ENCODE results near the gene GAREM1. TPM values are rescaled to one million over a fixed set of nuclear protein-coding genes. Genes with fewer than 3 reads are reported as not detected.
A peak's percentile ranks its signal among the peaks of the same experiment; 100 is the strongest.

GAREM1 gene
- total RNA-seq, 6 donors from 2014 or later, result 8.1 to 21.0 (median 13.7) TPM

DNA sequence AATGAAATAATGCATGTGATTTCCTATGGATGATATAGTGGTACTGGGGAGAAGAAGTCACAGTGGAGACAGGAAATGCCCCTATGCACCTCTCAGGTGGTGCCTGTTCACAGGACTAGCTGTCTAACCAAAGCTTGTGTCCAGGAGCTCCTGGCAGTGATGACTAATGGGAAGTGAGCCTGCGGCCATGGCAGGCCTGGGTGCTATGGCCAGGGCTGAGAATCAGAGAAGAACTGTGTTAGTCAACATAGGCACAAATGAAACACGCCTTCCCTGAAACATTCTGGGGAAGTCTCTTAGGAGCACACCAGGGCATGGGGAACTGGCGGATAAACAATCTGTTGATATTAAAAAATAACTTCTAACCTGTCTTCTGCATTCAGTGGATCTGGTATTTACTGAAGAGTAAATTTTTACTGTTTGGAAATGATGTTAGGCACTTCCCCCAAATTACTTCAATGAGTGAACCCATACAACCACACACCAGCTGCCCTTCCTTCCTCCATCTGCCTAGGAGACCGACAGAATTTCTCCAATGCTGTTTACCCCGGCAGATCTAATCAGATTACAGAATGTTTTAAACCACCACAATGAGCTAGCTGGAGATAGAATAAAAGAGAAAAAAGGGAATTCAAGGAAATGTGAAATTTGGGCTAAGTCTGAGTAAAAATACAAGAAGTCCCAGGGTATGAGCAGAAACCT is 213.4 kb downstream of the GAREM1 start:
- no peaks in the 10 kb centered on the region for H3K4me1 ChIP-seq
- WGBS, 2 donors, result 49 to 60% methylated on average over 5 of the region's 5 CpGs
- peak in 1 of 2 donors; percentile 31 for ATAC-seq (ENCODE audit: low FRiP score in 2 of 2)

DNA sequence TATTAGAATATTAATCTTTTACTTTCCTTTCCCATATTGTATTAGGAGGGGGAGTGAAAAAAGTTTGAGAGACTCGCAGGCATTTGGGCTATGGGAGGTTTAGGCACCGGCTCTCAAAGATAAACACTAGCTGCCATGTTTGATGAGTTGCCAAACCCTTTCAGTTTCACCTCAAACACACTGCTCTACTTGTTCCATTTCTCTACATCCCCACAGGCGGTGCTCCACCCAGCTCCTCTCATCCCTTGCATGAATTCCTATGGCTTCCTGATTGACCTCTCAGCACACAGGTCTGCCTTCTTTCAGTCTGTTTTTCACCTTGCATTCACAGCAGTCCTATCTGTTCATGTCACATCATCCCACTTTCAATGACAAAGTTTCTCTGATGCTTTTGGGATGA is 215.1 kb downstream of the GAREM1 start:
- Histone ChIP-seq H3K27ac (no peak overlapping the region), H3K36me3 (no peaks in the 10 kb centered on the region), H3K27me3 (no peaks in the 10 kb centered on the region), H3K4me3 (no peak overlapping the region), H3K9me3 (no peaks in the 10 kb centered on the region), H3K4me1 (no peaks in the 10 kb centered on the region)
- TF ChIP-seq, protein P1, sequence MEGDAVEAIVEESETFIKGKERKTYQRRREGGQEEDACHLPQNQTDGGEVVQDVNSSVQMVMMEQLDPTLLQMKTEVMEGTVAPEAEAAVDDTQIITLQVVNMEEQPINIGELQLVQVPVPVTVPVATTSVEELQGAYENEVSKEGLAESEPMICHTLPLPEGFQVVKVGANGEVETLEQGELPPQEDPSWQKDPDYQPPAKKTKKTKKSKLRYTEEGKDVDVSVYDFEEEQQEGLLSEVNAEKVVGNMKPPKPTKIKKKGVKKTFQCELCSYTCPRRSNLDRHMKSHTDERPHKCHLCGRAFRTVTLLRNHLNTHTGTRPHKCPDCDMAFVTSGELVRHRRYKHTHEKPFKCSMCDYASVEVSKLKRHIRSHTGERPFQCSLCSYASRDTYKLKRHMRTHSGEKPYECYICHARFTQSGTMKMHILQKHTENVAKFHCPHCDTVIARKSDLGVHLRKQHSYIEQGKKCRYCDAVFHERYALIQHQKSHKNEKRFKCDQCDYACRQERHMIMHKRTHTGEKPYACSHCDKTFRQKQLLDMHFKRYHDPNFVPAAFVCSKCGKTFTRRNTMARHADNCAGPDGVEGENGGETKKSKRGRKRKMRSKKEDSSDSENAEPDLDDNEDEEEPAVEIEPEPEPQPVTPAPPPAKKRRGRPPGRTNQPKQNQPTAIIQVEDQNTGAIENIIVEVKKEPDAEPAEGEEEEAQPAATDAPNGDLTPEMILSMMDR (IDR thresholded peaks at IDR 0.05), result no peak
- TF ChIP-seq EP300 (IDR thresholded peaks at IDR 0.05), result no peak
- no peak for TF ChIP-seq POLR2AphosphoS5 (IDR thresholded peaks at IDR 0.05)
- WGBS, 2 donors, result 54 to 62% methylated on average over 3 of the region's 3 CpGs
- no peak for ATAC-seq (ENCODE audit: low FRiP score in 2 of 2)
- DNase-seq, result no peak

More for the DNA sequence above, 213.4 kb downstream of the GAREM1 start:
- no peak for DNase-seq
- no peaks in the 10 kb centered on the region for H3K9me3 ChIP-seq
- TF ChIP-seq POLR2AphosphoS5 (IDR thresholded peaks at IDR 0.05), result no peak
- TF ChIP-seq EP300 (IDR thresholded peaks at IDR 0.05), result no peak
- TF ChIP-seq, protein P1 (IDR thresholded peaks at IDR 0.05), result no peak
- no peak for TF ChIP-seq POLR2A (IDR thresholded peaks at IDR 0.05)
- no peaks in the 10 kb centered on the region for H3K36me3 ChIP-seq
- H3K27ac ChIP-seq, result no peak overlapping the region
- no peaks in the 10 kb centered on the region for H3K27me3 ChIP-seq
- H3K4me3 ChIP-seq, result no peak overlapping the region

DNA sequence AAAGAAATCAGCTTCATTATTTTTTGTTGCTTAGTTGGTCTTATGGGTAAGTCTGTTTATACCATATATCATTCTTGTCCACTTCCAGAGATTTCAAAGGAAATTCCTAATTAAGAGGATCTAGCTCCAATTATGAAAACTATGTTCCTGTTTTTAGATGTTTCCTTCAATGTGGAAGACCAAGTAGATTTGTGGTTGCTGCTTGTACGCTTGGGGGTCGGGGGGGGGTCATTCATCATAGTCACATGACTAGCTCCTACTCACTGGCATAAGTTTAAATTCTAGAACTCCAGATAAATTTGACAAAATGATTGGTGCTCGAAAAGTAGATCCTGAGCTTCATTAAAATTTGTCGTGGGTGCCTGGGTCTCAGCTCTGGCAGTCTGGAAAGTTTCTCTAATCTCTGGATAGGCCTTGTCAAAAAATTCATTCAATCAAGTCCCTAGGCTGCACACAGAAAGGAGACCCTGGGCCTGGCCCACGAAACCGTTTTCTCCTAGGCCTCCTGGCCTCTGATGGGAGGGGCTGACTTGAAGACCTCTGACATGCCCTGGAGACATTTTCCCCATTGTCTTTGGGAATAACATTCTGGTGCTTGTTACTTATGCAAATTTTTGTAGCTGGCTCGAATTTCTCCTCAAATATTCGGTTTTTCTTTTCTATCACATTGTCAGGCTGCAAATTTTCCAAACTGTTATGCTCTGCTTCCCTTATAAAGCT is 218.4 kb downstream of the GAREM1 start:
- Histone ChIP-seq H3K27me3 (no peaks in the 10 kb centered on the region), H3K4me3 (no peak overlapping the region), H3K27ac (no peak overlapping the region), H3K9me3 (no peaks in the 10 kb centered on the region), H3K4me1 (no peaks in the 10 kb centered on the region), H3K36me3 (no peaks in the 10 kb centered on the region)
- TF ChIP-seq POLR2A (IDR thresholded peaks at IDR 0.05), result no peak
- no peak for TF ChIP-seq POLR2AphosphoS5 (IDR thresholded peaks at IDR 0.05)
- TF ChIP-seq, protein P1 (IDR thresholded peaks at IDR 0.05), result no peak
- no peak for TF ChIP-seq EP300 (IDR thresholded peaks at IDR 0.05)
- DNase-seq (no peak), ATAC-seq (ENCODE audit: low FRiP score in 2 of 2) (no peak)
- WGBS, 2 donors, result 62 to 76% methylated on average over 8 of the region's 8 CpGs

DNA sequence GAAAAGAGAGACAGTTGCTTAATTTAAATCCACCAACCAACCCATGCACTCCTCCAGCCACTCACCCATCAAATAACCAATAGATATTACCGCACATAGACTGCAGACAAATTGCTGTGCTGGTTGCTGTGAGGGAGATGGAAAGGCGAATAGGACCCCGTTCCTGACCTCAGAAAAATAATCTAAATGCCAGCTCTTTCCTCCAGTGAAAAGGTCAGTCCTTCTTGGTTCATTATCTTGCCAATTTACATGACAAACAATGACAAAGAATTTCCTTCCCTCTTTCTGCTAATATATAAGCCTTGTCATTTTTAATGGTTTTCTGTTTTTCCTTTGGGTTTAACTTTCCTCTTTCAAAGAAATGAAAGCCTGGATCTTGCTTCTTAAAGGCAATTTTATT is 219.2 kb downstream of the GAREM1 start:
- no peak overlapping the region for H3K4me3 ChIP-seq
- DNase-seq, result no peak
- no peak overlapping the region for H3K27ac ChIP-seq
- no peak for TF ChIP-seq POLR2A (IDR thresholded peaks at IDR 0.05)
- no peak for TF ChIP-seq EP300 (IDR thresholded peaks at IDR 0.05)
- TF ChIP-seq POLR2AphosphoS5 (IDR thresholded peaks at IDR 0.05), result no peak
- TF ChIP-seq, protein P1 (IDR thresholded peaks at IDR 0.05), result no peak
- ATAC-seq (ENCODE audit: low FRiP score in 2 of 2), result no peak
- WGBS, 2 donors, result 53 to 67% methylated on average over 3 of the region's 3 CpGs
- no peaks in the 10 kb centered on the region for H3K9me3 ChIP-seq
- H3K27me3 ChIP-seq, result no peaks in the 10 kb centered on the region
- no peaks in the 10 kb centered on the region for H3K4me1 ChIP-seq
- no peaks in the 10 kb centered on the region for H3K36me3 ChIP-seq

All from upper lobe of left lung (tissue), 6 donors.